Activated CD4-positive, alpha-beta T cell treated with anti-CD3 and anti-CD28 coated beads for 36 hours (primary cell): Measurements from ENCODE around the gene MEX3D. TPM values are rescaled to one million over a fixed set of nuclear protein-coding genes. Genes with fewer than 3 reads are reported as not detected.
"Not testable (repeated sequence)": the region's sequence is repeated elsewhere in the genome, so short reads cannot be mapped to it uniquely, and the experiment has no call there.

Source experiments
- ATAC-seq: fragments of 200-7000 bp; cut with Tn5 transposase; one replicate; pipeline ENCODE4 v1.10.0; 2021; ENCODE audit warnings: mild to moderate bottlenecking, moderate library complexity
- CTCF ChIA-PET: fragments of 350-600 bp; sonication (Branson Sonifier 250); formaldehyde crosslinking; loops from one replicate; lab custom pipeline; 2021; ENCODE audit warnings: antibody characterized with exemption; lab: Charles Lee
- POLR2A ChIA-PET: fragments of 350-600 bp; sonication (Branson Sonifier 250); formaldehyde crosslinking; loops from one replicate; lab custom pipeline; 2021; ENCODE audit warnings: antibody characterized with exemption, inconsistent platforms; lab: Charles Lee
- DNase-seq: peaks from one replicate; pipeline ENCODE4 v3.0.0-alpha.2; 2020
- H3K27ac Mint-ChIP-seq: one replicate; pipeline ENCODE4 v1.8.0; 2021; ENCODE audit warnings: mixed read lengths
- H3K27me3 Mint-ChIP-seq: one replicate; pipeline ENCODE4 v1.8.0; 2021; ENCODE audit warnings: mixed read lengths
- H3K36me3 Mint-ChIP-seq: one replicate; pipeline ENCODE4 v1.8.0; 2021; ENCODE audit warnings: low read depth, mixed read lengths
- H3K4me1 Mint-ChIP-seq: one replicate; pipeline ENCODE4 v1.8.0; 2021; ENCODE audit warnings: mixed read lengths
- H3K4me3 Mint-ChIP-seq: one replicate; pipeline ENCODE4 v1.8.0; 2021; ENCODE audit warnings: mild to moderate bottlenecking, moderate library complexity, mixed read lengths
- H3K9me3 Mint-ChIP-seq: one replicate; pipeline ENCODE4 v1.8.0; 2021; ENCODE audit warnings: low read depth, mixed read lengths
- intact Hi-C, 2 experiments: fragments of 100-400 bp; cut with DNase I in 1 of 2; cut with micrococcal nuclease in 1 of 2; formaldehyde crosslinking; loops; one replicate each; pipeline versions ENCODE4 v1.14.2 to v1.15.1; 2022 to 2024; cut with DNase I, micrococcal nuclease
- total RNA-seq, 2 experiments: library from RNA; stranded (reverse); gene quantifications; one replicate each; pipeline ENCODE4 v1.2.3, GENCODE V29; 2021

The MEX3D gene
- total RNA-seq, 2 experiments from 2014 or later = 6.2 to 6.7 TPM

GRCh38 chr19:1523412-1524286 is 44.5 kb downstream of the MEX3D start, which contains the start of gene PLK5:
PLK5 (plus strand) TSS chr19:1524077; CDS start chr19:1526997, 2,920 bp downstream.
- intact Hi-C loops = no loop called here
- DNase-seq (no peak), ATAC-seq (no peak)
- CTCF ChIA-PET = no interaction called here
- H3K36me3 Mint-ChIP-seq = no peaks in the 10 kb centered on the region
- H3K27ac Mint-ChIP-seq = no peak within 1 kb of the TSS
- H3K4me3 Mint-ChIP-seq = no peak within 1 kb of the TSS
- H3K27me3 Mint-ChIP-seq = peaks cover 33% of the 10 kb centered on the region
- peaks cover 5% of the 10 kb centered on the region for H3K4me1 Mint-ChIP-seq
- POLR2A ChIA-PET = no interaction called here
- no peaks in the 10 kb centered on the region for H3K9me3 Mint-ChIP-seq

DNA sequence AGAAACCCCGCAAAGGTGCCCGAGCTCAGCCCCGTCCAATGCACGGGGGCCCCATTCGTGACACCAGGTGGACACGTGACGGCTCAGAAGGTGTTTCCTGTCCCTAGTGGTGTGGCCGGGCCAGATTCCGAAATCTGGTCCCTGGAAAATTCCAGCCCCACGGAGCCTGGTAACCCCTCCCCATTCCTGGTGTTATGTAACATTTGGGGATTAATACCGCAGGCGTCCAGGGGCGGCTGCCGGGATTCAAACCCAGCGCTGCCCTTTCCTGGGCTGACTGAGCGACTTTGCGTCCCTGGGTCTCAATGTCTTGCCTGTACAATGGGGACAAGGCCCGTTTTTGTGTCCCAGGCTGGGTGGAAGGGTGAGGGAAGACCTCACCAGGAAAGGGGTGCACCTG is 45.3 kb downstream of the MEX3D start:
- intact Hi-C loops = no loop called here

DNA sequence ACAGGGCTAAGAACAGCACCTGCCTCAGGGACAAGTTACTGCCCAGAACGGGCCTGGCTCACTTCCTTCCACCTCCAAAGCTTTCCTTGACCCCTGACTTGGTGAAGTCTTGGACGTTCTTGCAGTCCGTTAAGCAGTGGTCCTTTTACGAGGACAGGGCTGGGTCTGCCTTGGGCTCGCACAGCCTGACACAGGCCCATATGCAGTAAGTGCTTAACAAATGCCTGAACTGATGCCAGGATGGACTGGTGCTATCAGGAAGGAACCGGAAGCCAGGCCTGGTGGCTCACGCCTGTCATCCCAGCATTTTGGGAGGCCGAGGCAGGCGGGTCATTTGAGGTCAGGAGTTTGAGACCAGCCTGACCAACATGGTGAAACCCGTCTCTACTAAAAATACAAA is 46.1 kb downstream of the MEX3D start:
- H3K36me3 Mint-ChIP-seq = no peaks in the 10 kb centered on the region
- no peak for DNase-seq

More for the DNA sequence above, 45.3 kb downstream of the MEX3D start:
- peaks cover 5% of the 10 kb centered on the region for H3K4me1 Mint-ChIP-seq
- H3K27me3 Mint-ChIP-seq = peaks cover 33% of the 10 kb centered on the region
- H3K4me3 Mint-ChIP-seq = no peak overlapping the region
- no peaks in the 10 kb centered on the region for H3K9me3 Mint-ChIP-seq
- ChIA-PET CTCF (interaction anchor here (1.2 kb wide), 1 partner anchor 23 kb away, joined by 3 read pairs; no protein-coding TSS in a partner anchor), POLR2A (no interaction called here)
- H3K36me3 Mint-ChIP-seq = no peaks in the 10 kb centered on the region
- no peak overlapping the region for H3K27ac Mint-ChIP-seq
- no peak for DNase-seq
- ATAC-seq = no peak

GRCh38 chr19:1521636-1522035 is 46.5 kb downstream of the MEX3D start:
- DNase-seq (no peak), ATAC-seq (no peak)
- intact Hi-C loops = no loop called here
- ChIA-PET CTCF (interaction anchor here (1.2 kb wide), 1 partner anchor 24 kb away, joined by 3 read pairs; no protein-coding TSS in a partner anchor), POLR2A (no interaction called here)
- no peaks in the 10 kb centered on the region for H3K36me3 Mint-ChIP-seq
- peaks cover 27% of the 10 kb centered on the region for H3K27me3 Mint-ChIP-seq
- no peak overlapping the region for H3K27ac Mint-ChIP-seq
- H3K4me1 Mint-ChIP-seq = peaks cover 5% of the 10 kb centered on the region
- no peaks in the 10 kb centered on the region for H3K9me3 Mint-ChIP-seq
- no peak overlapping the region for H3K4me3 Mint-ChIP-seq

More for the DNA sequence above, 46.1 kb downstream of the MEX3D start:
- no peak overlapping the region for H3K4me3 Mint-ChIP-seq
- intact Hi-C loops = no loop called here
- ATAC-seq = no peak
- CTCF ChIA-PET = interaction anchor here (1.2 kb wide), 1 partner anchor 24 kb away, joined by 3 read pairs; no protein-coding TSS in a partner anchor
- peaks cover 30% of the 10 kb centered on the region for H3K27me3 Mint-ChIP-seq
- H3K4me1 Mint-ChIP-seq = peaks cover 5% of the 10 kb centered on the region
- POLR2A ChIA-PET = no interaction called here
- H3K9me3 Mint-ChIP-seq = no peaks in the 10 kb centered on the region
- no peak overlapping the region for H3K27ac Mint-ChIP-seq

- Mint-ChIP-seq H3K36me3 (no peaks in the 10 kb centered on the region), H3K27me3 (peaks cover 17% of the 10 kb centered on the region), H3K4me1 (peaks cover 5% of the 10 kb centered on the region), H3K9me3 (no peaks in the 10 kb centered on the region), H3K4me3 (no peak overlapping the region), H3K27ac (no peak overlapping the region)
- intact Hi-C loops = no loop called here
- POLR2A ChIA-PET = no interaction called here
- no peak for DNase-seq
- no peak for ATAC-seq
- CTCF ChIA-PET = no interaction called here
Observed at GRCh38 chr19:1520203-1520780, 47.8 kb downstream of the MEX3D start.

GRCh38 chr19:1519802-1520201 is 48.3 kb downstream of the MEX3D start:
- DNase-seq, H3K9me3 Mint-ChIP-seq, POLR2A ChIA-PET, H3K4me1 Mint-ChIP-seq, CTCF ChIA-PET, intact Hi-C loops, H3K36me3 Mint-ChIP-seq, H3K4me3 Mint-ChIP-seq, H3K27ac Mint-ChIP-seq, ATAC-seq: not testable (repeated sequence)
- peaks cover 14% of the 10 kb centered on the region for H3K27me3 Mint-ChIP-seq

GRCh38 chr19:1518471-1518870 is 49.7 kb downstream of the MEX3D start:
- intact Hi-C loops = no loop called here
- POLR2A ChIA-PET = no interaction called here
- Mint-ChIP-seq H3K36me3 (no peaks in the 10 kb centered on the region), H3K27ac (no peak overlapping the region), H3K4me3 (no peak overlapping the region), H3K27me3 (peaks cover 8% of the 10 kb centered on the region), H3K9me3 (no peaks in the 10 kb centered on the region), H3K4me1 (no peaks in the 10 kb centered on the region)
- ATAC-seq = no peak
- CTCF ChIA-PET = no interaction called here
- no peak for DNase-seq

GRCh38 chr19:1516395-1516753 is 51.8 kb downstream of the MEX3D start:
- Mint-ChIP-seq H3K4me1 (peaks cover 7% of the 10 kb centered on the region), H3K4me3 (no peak overlapping the region), H3K27ac (no peak overlapping the region), H3K27me3 (no peaks in the 10 kb centered on the region), H3K36me3 (no peaks in the 10 kb centered on the region), H3K9me3 (no peaks in the 10 kb centered on the region)
- ChIA-PET POLR2A (interaction anchor here (0.7 kb wide), 1 partner anchor 434 kb away, joined by 5 read pairs; no protein-coding TSS in a partner anchor), CTCF (interaction anchor here (0.6 kb wide), 1 partner anchor 381 kb away, joined by 3 read pairs; no protein-coding TSS in a partner anchor)
- ATAC-seq (no peak), DNase-seq (no peak)
- intact Hi-C loops = no loop called here

DNA sequence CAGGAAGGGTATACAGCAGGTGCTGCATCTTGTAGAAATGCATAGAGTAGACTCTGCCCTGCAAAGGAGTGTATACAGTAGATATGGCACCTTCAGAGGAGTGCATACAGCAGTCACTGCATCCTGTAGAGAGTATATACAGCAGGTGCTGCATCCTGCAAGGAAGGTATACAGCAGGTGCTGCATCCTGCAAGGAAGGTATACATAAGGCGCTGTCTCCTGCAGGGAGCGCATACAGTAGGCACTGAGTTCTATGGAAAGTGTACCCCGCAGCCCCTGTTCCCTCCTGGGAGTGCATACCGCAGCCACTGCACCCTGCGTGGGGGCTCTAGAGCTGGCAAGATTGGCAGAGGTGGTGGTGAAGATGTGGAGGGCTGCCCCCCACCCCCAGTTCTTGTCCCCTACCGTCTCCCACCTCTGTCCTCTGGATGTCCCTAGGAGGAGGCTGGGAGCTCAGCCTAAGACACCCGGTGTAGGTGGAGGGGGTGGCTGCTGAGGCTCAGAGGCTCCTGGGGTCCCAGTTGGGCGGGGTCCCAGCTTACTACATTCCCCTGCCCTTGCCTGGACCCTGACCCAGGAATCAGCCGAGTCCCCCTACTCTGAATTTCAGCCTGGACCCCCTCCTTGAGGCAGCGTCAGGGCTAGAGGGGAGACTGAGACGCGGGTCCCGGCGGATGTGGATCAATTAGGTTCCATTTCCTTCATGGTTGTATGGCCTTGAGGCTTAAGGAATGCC is 53.0 kb downstream of the MEX3D start:
- Mint-ChIP-seq H3K27me3 (no peaks in the 10 kb centered on the region), H3K4me3 (no peak overlapping the region), H3K36me3 (no peaks in the 10 kb centered on the region), H3K4me1 (peaks cover 7% of the 10 kb centered on the region), H3K27ac (no peak overlapping the region), H3K9me3 (no peaks in the 10 kb centered on the region)
- ATAC-seq (no peak), DNase-seq (no peak)
- intact Hi-C loops = no loop called here
- CTCF ChIA-PET = no interaction called here
- POLR2A ChIA-PET = no interaction called here

- POLR2A ChIA-PET = no interaction called here
- Mint-ChIP-seq H3K4me1 (peaks cover 7% of the 10 kb centered on the region), H3K4me3 (no peak overlapping the region), H3K27me3 (no peaks in the 10 kb centered on the region), H3K27ac (no peak overlapping the region), H3K36me3 (no peaks in the 10 kb centered on the region), H3K9me3 (no peaks in the 10 kb centered on the region)
- intact Hi-C loops = no loop called here
- no peak for ATAC-seq
- CTCF ChIA-PET = no interaction called here
- DNase-seq = no peak
Observed at GRCh38 chr19:1514295-1514661, 53.8 kb downstream of the MEX3D start.

- CTCF ChIA-PET = no interaction called here
- Mint-ChIP-seq H3K4me3 (no peak overlapping the region), H3K27ac (no peak overlapping the region), H3K4me1 (peaks cover 7% of the 10 kb centered on the region), H3K9me3 (no peaks in the 10 kb centered on the region), H3K27me3 (no peaks in the 10 kb centered on the region), H3K36me3 (no peaks in the 10 kb centered on the region)
- intact Hi-C loops = loop anchor here in 1 of 2 experiments (1.0 to 2.0 kb wide), 7 partner anchors 23 to 299 kb away; partner anchors contain the start of genes ATP8B3, C19orf25, DAZAP1 and PCSK4
- DNase-seq (peak; percentile 88), ATAC-seq (peak; percentile 60)
- POLR2A ChIA-PET = no interaction called here
Observed at GRCh38 chr19:1513499-1514294, 54.4 kb downstream of the MEX3D start.
